GM15510 (cell line): ENCODE data around the gene CSRNP2.

Source experiments
- POLR2A ChIP-seq: IDR thresholded peaks from 3 replicates; pipeline ENCODE4 v1.6.1; 2011; ENCODE audit warnings: borderline replicate concordance; ENCODE audit not compliant: insufficient read length; ENCODE audit errors: extremely low read depth

CSRNP2 gene

DNA sequence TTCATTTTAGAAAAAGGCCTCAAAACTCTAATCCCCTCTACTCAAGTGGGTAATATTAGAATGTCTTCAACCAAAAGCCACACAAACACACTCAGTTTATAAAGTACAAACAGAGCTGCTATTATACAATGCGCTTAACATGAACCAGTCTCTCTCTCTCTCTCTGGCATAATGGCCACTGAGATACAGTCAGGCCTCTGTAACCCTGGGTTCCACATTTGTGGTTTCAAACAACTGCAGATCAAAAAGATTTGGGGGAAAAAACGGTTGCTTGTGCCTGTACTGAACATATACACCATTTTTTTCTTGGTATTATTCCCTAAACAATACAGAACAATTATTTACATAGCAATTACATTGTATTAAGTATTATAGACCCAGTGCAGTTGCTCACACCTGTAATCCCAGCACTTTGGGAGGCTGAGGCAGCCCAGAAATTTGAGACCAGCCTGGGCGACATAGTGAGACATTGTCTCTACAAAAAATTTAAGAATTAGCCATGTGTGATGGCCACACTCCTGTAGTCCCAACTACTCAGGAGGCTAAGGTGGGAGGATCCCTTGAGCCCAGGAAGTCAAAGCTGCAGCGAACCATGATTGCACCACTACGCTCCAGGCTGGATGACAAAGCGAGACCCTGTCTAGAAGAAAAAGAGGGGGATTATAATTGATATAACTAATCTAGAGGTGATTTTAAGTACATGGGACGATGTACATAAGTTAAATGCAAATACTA, 62.8 kb downstream of the CSRNP2 start:
- no peak for TF ChIP-seq POLR2A

DNA sequence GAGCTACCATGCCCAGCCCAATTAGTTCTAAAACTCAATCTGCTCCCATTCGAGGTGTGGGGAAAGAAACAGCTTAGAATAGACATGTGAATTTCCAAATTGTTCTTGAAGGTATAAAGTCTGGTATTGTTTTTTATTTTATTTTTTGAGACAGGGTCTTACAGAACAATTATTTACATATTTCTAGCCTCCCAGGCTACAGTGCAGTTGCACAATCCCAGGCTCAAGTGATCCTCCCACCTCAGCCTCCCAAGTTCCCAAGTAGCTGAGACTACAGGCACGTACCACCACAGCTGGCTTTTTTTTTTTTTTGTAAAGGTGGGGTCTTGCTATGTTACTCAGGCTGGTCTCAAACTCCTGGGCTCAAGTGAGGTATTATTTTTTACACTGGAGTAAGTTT, 63.5 kb downstream of the CSRNP2 start:
- no peak for TF ChIP-seq POLR2A

DNA sequence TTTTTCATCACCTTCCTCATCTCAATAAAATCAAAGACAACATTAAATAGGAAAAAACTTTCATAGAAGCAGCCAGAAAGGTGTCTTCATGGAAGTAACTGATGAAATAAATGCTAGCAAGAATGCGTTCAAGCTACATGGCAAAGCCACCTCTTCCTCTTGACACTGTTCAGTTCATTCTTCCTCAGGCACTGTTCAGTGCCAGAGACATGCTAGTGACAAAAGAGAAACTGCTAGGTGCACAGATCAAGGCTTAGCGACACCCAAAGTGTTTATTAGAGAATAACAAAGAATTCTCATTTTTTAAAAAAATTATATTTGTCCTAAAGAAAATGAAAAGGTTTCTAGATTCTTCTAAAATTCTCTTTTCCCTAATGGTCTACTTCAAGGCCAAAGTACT, 64.4 kb downstream of the CSRNP2 start:
- TF ChIP-seq POLR2A, result no peak

DNA sequence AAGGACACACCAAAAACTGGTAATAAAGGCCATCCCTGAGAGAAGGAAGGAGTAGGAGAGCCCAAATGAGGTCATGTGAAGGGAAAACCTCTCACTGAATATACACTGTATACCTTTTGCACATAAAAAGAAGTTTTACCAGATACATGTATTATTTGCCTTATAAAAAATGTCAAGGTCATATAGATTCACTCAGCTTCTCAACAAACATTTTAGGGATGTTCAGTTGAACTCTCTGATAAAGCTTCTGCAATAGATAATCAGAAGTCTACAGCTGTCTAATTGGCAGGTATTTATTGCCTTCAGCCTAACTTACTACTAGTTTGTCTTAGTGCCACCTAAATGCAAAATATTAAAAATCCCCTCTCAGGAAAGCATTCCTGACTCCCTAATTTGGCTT, 65.9 kb downstream of the CSRNP2 start:
- no peak for TF ChIP-seq POLR2A

DNA sequence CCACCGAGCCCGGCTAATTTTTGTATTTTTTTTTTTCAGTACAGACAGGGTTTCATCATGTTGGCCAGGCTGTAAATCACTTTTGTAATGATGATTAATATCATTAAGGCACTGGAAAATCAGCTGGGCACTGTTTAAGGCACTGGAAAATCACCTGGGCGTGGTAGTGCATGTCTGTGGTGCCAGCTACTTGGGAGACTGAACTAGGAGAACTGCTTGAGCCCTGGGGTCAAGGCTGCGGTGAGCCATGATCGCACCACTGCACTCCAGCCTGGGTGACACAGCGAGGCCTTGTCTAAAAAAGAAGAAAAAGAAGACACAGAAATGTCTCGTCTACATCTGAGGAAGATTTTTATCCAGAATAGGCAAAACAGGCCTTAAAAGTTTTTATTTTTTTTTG, 70.0 kb downstream of the CSRNP2 start:
- no peak for TF ChIP-seq POLR2A

DNA sequence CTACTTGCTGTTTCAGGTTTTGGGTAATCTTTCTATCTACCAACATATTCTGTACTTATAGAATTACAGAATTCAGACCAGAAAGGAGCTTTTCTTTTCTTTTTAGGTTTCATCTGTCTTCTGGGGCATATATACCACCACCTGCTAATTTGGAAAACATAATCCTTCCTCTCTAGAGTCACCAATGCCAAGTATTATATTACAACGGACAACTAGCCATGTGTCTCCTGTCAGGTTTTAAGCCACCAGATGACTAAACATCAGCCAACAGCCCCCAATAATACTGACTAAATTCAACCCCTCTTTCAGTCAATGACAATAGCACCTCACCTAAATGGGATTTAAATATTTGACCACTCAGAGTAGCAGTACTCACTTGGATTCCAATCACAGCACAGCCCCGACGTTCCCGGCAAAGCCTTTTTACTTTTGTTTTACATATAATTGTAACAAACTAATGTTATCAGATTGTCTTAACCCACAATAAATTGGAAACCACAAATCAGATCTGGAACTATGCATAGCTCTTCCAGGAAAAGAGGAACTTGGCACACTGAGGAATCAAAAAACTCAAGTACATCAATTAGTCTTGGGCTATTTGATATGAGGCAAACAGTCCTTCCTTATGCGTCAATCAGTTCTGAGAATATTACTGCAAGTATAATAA, 70.7 kb downstream of the CSRNP2 start:
- no peak for TF ChIP-seq POLR2A

DNA sequence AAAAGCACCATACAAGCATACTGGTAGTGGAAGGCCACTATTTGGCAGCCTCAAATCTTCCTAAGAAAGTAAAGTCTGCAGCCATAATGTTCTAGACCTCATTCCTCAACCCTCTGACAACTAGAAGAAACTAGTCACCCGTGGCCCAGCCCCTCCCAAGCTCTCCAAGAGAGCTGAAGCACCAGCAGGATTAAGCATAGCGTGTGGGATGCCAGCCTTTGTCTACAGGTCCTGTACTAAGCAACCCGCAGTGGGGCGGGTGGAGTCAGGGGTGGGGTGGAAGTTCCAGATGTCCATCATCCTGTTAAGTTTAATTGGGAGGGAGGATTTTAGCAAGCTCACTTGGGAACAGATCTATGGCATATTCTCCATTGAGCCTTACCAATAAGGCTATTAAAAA, 71.4 kb downstream of the CSRNP2 start:
- TF ChIP-seq POLR2A, result no peak
